Hepatic stellate cell (primary cell): Measurements from ENCODE around the gene TAB3.

Source experiments
- DNase-seq: peaks from one replicate; pipeline ENCODE4 v3.0.0; 2011; ENCODE audit warnings: low spot score

TAB3 gene, protein sequence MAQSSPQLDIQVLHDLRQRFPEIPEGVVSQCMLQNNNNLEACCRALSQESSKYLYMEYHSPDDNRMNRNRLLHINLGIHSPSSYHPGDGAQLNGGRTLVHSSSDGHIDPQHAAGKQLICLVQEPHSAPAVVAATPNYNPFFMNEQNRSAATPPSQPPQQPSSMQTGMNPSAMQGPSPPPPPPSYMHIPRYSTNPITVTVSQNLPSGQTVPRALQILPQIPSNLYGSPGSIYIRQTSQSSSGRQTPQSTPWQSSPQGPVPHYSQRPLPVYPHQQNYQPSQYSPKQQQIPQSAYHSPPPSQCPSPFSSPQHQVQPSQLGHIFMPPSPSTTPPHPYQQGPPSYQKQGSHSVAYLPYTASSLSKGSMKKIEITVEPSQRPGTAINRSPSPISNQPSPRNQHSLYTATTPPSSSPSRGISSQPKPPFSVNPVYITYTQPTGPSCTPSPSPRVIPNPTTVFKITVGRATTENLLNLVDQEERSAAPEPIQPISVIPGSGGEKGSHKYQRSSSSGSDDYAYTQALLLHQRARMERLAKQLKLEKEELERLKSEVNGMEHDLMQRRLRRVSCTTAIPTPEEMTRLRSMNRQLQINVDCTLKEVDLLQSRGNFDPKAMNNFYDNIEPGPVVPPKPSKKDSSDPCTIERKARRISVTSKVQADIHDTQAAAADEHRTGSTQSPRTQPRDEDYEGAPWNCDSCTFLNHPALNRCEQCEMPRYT

DNA sequence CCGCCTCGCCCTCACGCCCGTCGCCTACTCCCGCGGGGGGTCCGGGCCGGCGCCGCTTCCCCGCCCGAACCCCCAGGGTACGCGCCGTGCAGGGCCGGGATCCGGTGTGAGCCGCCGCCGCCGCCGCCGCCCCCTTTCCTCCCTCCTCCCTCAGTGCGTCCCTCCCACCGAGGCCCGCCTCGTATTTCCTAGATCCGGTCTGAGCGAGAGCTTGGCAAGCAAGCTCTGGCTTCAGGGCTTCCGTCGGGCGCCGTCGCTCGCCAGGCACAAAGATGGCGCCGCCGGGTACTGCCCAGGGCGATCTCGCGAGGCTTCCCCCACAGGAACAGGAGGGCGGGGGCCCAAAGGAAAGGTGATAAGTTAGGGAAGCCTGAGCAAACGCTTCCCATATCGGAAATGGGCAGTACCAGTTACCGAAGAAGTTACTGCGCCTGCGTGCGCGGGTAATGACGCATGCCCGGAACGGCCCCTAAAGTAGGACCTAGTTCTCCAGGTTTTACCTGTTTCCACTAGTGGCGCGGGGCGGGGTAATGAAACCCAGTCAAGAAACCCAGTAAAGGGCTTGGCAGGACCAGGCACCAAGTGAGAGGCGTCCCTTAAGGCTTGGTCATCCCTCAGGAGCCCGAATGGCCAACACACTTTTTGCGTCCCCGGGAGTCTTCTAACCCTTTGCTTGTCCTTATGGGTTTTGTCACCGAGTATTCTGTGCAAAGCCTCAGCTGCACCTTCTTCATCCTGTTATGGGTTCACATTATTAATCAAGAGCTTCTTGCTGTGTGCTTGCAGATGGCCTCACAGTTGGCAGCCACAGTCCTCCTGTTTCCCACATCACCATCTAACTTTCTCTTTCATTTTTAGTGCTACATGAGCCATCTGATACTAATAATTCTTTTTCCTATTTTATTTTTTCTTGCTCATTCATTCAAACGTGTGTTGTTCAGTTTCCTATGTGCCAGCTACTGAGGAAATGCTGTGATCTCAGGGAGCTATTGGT lies at the start of gene TAB3:
Gene TAB3 (minus strand): TSS at position 108 of the 994 bp plus-strand sequence. CDS start 29,666 bp downstream, outside the sequence.
- DNase-seq: peak; percentile 78

DNA sequence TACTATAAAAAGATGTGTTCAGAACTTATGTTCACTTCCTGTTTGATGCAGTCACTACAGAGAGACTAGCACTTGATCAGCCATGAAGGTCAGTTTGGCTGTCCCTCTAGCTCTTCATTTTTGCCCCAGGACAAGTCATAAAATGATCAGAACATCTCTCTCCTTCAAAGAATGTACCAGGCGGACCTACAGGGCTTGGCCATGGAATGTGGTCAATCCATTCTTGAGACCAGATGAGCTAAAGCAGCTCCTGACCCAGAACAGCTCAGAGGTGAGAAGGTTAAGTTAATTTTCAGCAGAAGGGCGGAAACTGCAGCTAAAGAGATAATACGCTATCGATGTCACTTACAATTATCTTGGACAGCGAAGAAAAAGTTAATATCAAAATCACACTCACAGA lies 49.2 kb upstream of the TAB3 start:
- no peak for DNase-seq

DNA sequence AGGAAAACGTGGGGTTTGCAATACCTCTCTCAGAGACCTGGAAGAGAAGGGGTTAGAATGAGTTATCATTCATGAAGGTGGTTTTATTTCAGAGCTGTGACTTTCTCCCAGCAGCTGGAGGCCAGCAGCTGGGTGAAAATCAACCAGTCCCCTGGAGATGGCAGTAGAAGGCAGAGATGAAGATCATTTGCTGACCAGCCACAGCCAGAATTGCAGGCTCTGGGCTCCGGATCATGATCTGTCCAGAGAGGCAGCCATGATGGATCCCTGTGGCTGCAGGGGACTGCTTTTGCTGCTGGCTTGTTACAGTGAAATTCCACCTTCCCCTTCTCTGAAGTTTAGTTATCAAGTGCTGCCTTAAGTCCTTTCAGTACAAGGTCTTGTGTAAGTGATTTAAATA lies 46.9 kb upstream of the TAB3 start:
- DNase-seq: peak; percentile 12

DNA sequence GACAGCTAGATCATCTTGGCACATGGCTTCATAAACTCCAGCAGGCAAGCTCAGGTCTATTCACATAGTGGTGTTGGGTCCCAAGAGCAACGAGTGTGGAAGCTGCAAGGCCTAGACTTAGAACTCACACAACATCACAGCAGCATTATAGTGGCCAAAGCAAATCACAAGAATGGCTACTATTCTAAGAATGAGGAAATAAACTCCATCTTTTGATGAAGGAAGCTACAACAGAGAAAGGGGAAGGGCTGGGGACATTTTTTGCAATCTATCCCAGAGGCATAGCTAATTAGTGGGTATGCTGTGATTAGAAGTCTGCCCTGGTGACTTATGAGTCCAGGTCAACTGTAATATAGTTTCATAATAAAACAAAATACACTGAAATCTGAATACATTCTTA lies 42.9 kb upstream of the TAB3 start:
- DNase-seq: no peak

DNA sequence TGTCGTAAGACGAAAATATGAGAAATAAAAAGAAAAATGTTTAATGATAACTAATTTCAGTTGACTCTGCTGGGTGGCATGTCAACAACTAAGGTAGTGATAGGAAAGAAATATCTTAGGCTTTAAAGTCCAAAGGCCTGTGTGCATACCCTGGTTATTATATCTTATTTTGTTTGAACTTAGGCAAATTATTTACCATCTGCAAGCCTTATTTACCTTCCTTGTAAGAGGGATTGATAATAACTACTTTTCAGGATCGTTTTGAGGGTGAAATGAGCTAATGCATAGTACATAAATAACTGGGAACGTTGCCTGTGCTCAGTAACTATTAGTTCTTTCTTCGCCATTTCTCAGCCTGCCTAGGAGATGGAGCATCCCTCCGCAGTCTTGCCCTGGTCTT lies 41.6 kb upstream of the TAB3 start:
- DNase-seq: no peak

DNA sequence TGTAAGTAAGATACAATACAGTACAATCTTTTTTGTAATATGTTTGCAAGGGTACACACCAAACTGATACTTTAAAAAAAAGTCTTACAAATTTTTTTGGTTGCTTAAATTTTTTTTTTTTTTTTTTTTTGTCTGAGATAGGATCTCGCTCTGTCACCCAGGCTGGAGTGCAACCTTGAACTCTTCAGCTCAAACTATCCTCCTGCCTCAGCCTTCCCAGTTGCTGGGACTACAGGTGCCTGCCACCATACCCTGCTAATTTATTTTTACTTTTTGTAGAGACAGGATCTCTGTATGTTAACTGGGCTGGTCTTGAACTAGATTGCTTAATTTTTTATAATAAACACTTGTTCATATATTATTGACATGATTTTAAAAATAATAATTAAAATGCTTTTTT lies 41.1 kb upstream of the TAB3 start:
- DNase-seq: no peak

DNA sequence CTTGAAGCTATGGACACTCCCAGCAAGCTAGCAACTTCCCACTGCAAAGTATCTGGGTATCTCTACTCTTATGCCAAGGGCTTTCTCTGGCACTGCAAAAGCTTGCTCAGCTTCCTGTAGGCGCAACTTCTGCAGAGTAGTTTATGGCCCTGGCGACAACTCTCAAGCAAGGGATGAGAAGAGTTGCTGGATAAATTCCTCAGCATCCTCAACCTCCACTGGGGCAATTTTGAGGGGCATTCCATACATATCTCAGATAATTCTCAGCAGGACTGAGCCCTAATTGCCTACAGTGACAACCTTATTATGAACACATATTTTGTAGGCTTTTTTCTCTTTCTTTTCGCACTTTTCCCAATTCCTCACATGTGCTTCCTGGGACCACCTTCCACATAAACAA lies 31.2 kb upstream of the TAB3 start:
- no peak for DNase-seq

DNA sequence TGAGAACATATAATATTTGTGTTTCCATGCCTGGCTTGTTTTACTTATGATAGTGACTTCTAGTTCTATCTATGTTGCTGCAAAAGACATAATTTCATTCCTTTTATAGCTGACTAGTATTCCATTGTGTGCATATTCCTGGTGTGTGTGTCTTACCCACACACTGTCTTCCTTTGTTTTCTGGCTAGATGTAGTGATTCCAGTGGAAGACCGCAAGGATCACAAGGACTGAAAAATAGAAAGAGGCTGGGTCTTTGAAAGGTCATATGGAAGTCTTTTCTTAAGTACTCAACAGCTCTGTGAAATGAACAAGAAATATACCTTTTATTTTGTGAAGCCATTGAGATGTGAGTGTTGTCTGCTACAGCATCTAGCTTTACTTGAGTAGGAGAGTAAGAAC lies 29.4 kb upstream of the TAB3 start:
- DNase-seq: no peak

DNA sequence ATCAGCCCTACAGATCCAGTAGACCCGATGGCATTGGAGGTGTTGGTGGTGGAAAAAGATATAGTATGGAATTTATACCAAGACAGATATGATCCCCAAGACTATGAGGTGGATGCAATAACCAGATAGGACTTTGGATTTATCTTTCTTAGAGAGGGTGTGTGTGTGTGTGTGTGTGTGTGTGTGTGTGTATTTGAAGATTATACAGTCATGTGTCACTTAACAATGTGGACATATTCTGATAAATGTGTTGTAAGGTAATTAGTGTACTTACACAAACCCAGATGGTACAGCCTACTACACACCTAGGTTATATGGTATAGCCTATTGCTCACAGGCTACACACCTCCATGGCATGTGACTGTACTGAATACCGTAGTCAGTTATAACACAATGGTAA lies 24.4 kb upstream of the TAB3 start:
- DNase-seq: no peak

DNA sequence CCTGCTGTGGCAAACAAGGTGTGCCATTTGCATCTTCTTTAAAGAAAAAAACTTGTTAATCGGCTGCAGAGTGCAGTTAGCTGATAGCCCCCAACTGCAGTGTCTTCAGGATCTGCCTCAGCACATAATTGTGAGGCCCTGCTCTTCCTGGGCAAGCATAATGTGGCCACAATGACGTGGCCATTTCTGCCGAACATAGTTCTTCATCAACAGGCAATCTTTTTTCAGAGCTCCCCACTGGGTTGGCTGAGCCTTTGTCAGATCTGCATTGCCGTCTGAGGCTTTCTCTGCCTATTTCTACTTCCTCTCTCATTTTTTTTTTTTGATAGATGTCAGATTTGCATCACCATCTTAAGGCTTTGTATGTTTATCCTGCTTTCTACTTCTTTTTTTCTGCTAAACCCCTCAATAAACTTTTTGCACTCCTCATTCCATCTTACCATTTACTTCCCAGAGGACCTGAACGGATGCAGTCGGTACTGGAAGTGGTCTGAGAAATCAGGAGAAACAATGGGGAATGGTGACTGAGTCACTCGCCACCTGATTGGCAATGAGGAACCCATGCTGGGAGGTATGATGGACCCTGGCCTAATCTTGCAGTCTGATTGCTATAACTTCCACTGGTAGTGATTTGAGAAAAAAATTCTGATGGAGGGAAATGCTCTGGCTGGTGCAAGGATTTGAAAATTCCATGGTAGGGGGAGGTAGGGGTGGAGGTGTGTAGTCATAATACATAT lies 21.2 kb upstream of the TAB3 start:
- DNase-seq: no peak

DNA sequence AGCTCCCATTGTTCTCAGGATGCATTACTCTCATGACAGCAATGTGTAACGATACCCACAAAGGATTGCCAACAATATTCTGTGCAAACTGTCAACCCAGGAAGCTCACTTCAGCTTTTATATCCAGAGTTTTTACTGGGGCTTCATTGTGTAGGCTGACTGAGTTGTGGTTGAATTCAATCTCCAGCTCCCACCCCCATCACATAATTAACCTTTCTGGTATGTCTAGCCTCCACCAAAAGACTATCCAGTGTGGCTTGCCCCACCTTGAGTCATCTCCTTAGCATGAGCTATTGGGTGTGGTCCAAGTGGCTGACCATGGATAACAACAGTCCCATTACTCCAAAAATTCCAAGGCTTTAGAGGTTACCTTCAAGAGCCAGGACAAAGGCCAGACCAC lies 17.7 kb upstream of the TAB3 start:
- no peak for DNase-seq

DNA sequence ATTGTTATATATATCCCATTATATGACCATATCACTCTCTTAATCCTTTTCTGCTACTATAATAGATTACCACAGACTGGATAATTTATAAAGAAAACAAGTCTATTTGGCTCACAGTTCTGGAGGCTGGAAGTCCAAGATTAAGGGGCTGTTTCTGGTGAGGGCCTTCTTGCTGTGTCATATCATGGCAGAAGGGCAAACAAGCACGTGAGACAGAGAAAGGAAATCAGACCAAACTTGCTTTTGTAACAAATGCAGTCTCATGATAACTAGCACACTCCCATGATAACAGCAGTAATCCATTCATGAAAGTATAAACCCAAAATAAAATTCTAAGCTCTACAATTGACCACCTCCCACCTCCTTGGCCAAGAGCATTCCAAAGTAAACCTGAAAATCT lies 16.3 kb upstream of the TAB3 start:
- no peak for DNase-seq

DNA sequence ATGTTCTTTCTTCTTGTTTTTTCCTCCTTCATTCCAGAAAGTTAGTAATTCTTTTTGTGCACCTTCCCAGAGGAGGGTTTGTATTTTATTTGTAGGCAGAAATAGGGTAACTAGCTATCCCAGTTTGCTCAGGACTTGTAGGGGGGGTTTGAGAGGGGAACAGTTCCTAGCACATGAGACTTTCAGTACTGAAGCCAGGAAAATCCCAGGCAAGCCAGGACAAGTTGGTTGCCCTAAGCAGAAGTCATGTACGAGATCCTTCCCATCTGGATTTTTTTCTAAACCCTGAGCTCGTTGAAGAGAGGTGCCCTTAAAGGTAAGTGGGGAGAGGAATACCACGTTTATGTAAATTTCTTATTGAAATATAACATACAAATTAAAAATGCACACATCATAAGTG lies 15.6 kb upstream of the TAB3 start:
- DNase-seq: no peak

DNA sequence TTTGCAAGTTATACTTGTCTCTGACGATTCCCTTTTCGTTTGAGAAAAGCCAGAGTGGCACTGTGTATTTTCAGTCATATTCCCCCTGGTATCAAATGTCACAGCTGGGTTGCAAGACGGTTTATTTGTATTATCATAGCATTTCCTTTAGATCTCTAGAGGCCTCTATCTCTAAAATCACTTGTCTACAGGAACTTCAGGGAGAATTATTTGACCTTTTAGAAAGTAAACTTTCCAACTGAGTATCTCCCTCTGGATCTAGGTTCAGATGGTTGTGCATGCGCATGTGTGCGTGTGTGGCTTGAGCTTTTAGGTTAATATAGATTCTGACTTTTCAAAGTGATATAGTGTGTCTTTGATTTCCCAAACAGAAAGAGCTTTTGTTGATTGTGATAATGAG lies 15.1 kb upstream of the TAB3 start:
- DNase-seq: no peak

DNA sequence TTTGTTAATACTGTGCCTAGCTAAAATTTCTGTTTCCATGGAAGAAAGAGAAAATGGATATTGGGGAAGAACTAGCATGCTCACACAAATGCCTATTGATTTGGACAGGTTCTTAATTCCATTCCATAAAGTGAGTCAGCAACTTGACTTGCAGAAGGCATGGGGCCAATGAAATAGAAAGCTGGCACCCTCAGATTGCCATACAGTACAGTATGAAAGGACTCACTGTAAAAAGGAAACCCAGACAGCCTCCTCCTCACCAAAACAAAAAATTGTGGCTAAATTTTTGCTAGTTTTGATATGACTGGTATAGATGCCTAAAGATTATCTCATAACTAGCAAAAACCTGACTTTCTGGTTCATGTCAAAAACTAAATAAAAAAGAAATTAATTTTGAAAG lies 11.2 kb upstream of the TAB3 start:
- no peak for DNase-seq

DNA sequence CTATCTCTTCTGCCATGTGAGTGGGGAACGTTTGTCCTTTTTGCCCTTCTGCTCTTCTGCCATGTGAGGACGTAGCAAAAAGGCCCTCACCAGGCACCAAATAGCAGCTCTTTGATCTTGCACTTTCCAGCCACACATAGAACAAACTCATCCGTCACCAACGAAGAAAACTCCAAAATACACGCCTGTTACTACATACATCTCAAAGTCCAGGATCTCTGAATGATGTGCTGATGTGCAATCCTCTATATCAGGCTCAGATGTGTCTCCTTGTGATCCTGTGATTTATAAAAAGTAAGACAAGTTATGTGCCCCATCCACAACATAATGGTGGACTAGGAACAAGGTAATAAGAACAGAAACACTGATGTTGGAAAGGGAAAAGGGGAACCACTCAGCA lies 9.8 kb upstream of the TAB3 start:
- DNase-seq: no peak

DNA sequence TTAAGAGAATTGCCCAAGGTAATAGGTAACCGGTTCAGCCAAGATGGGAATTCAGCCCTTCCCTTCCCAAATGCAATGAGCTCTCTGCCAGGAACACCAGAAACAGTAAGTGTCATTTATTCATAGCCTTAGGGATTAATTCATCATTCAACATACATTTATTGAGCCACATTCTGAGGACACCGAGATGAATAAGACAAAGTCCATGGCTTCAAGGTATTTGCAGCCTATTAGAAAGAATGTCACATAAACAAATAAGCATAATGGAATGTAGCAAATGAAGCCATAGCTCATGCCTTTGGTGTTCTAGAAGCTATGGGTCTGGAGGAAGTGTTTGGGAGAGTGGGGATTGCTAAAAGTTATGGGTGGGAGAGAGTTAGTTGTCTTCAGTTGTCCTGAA lies 6.3 kb upstream of the TAB3 start:
- DNase-seq: no peak

DNA sequence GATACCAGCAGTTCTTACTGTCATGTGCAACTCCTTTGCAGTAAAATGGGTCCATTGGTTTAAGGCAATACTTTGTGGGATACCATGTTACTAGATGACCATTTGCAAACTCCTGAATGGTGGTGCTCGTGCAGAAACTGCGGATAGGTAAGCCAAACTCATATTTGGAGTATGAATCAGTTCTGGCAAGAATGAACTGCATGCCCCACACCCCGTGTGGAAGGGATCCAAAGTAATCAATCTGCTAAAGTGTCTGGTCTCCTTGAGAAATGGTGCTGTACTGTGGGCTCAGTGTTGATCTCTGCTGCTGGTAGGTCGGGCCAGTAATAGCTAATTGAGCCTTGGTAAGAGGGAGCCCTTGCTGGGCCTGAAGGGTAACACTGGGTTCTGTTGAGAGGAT lies 4.2 kb upstream of the TAB3 start:
- no peak for DNase-seq

DNA sequence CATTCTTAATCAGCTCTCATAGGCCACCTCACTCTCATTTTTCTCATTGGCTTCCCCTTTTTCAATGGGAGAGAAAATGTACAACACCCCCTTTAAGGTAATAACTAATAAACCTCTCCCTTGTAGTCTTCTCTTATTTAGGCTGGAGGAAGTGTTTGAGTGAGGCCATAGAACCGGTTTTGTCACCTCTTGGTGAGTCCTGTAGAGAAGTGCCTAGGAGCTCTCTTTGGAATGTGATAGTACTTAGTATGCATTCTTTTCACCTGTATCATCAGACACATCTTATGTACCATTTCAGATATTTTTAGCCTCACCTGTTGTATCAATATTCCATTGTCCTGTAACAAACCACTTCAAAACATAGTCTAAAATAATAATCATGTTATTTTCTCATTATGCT lies 3.5 kb upstream of the TAB3 start:
- no peak for DNase-seq

DNA sequence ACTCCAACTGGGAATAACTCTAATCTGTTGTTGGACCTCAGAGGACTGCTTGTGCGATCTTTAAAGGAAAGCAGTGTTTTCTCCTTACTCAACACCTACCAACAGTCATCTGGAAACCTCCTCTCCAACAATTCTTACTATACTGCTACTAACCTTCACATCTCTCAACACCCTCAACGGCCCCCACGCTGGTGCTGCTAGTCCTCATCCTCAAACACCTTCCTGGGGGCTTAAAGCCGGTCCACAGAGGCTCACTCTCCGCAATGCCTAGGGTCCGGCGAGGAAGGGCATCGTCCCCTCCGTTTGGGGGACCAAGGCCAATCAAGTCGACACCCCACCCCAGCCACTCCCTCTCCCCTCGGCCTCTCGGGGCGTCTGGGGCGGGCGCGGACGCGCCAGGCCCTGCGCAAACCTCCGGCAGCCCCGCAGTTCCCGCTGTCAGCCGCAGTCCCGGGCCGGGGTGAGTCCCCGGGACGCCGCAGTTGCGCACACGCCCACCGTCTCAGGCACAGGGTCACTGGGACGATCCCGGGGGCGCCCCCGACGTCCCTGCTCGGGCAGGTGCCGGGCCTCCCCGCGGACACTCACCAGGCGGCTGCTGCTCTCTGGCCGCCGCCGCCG lies 418 bp downstream of the TAB3 start:
- peak; percentile 9 for DNase-seq

DNA sequence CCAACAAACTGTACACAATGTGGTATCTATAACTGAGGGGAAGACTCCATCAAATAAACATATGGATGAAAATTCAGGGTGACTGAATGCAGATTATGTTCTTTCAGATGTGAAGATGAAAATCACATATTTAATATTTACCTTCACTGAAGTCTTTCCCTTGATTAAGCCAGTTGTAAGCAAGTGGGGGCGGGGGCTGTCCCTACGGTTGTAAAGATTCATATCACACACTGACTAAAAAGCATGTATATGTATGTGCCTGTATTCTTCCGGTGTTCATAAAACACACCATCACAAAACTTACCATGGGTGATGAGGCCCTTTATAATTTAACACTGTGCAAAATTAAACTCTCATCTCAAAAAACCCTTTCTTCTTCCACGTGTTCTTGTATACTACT lies 1.3 kb downstream of the TAB3 start:
- no peak for DNase-seq
